NCI-H1694 (cell line): ENCODE data around the gene COL15A1.
A peak's percentile ranks its signal among the peaks of the same experiment; 100 is the strongest.
"Not testable (repeated sequence)": the region's sequence is repeated elsewhere in the genome, so short reads cannot be mapped to it uniquely, and the experiment has no call there.

ENCODE experiments used
- DNase-seq: peaks from one replicate; lab custom pipeline; 2025; lab: John Stamatoyannopoulos, UW

The COL15A1 gene

GRCh38 chr9:99079542-99079941, 135.8 kb downstream of the COL15A1 start:
- no peak for DNase-seq

GRCh38 chr9:99083051-99083450, 139.3 kb downstream of the COL15A1 start:
- DNase-seq = no peak

GRCh38 chr9:99085949-99086948, 142.5 kb downstream of the COL15A1 start:
- no peak for DNase-seq

GRCh38 chr9:99087462-99087861, 143.8 kb downstream of the COL15A1 start:
- no peak for DNase-seq

DNA sequence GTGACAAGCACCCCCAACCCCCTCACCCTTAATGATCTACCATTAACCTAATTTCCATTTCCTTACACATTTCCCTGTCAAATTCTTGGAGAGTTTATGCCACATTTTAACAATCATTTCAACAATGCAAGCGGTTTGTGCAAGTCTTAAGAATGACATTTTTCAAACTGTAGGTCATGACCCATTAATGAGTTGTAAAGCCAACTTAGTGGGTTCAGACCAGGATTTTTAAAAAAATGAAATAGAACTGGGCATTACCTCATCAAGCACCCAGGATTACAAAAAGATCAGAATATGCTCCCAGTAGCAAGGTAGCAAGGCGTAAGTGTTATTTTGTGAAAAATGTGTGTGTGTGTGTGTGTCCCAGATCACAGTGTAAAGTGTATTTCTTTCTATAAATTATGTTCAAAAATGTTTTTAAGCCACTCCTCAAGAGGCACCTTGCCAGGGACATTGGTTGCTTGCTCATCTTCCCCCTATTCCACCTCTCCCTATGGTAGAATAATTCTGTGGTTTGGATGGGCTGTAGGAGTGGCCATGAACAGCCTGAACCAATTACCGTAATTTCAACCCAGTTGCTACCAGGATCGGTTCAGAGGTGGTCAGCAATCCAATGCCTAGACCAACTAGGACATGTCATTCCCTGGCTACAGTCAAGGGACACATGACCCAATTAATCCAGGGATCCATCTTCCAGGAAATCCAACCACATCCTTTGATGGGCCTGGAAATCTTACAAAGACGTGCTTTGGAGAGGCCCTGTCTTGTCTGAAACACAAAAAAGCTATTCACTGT, 146.8 kb downstream of the COL15A1 start:
- DNase-seq = no peak

DNA sequence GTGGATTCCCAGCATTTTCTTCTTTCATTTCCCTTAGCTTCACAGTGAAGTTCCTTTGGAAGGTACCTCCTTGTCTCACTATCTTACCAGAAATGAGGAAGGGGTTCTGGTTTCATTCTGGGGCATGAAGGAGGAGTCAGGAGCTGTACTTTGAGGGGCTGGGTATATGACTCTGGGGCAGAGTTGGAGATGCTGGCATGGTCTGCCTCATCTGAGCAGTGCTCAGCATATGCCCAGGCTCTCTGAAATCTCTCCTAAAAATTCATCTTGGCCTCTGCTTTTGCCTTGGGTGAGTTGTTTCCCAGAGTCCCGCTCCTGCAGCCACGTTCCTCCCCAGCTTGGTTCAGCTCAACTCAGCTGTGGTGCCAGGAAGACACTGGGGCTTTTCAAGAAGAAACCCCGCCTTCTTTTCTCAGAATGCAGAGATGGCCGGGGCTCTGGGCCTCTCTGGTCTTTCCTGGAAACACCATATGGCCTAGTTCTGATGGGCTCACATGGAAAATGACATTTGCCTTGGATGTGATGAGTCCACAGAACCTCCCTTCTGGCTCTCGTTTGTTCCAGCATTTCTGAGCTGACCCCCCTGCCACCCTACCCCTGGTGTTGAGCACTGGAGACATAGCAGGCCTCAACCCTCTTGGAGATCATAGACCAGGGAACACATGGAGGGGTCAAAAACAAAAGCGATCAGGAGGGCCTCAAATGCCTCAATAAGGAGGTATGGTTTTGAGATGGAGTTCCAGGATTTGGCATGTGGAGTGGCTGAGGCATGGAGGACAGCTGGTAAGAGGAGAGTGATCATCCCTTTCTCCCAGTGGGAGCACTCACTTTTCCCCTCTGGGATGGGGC, 149.2 kb downstream of the COL15A1 start:
- no peak for DNase-seq

- no peak for DNase-seq
Measured at GRCh38 chr9:99093492-99093791, 149.7 kb downstream of the COL15A1 start.

- DNase-seq = no peak
Measured at GRCh38 chr9:99095565-99095964, 151.9 kb downstream of the COL15A1 start.

DNA sequence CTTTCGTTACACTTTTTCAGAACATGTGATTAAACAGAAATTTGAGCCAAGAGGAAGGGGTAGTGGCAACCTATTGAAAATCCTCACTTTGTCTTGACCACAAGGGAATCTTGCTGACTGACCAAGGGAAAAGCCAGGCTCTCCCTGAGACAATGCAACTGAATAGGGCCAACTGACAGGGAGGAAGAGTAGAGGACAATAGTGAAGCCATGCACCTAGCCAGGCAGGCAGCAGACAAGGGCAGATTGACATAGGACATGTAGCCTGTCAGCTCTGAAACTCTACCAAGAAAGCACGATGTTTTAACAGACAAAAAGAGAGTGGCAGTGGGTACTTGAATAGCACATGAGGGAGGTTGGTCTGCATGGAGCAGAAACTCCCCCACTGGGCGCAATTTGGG, 152.7 kb downstream of the COL15A1 start:
- DNase-seq = no peak

GRCh38 chr9:99099806-99100585, 156.3 kb downstream of the COL15A1 start:
- DNase-seq = not testable (repeated sequence)

- DNase-seq = no peak
Measured at GRCh38 chr9:99101271-99101670, 157.6 kb downstream of the COL15A1 start.

DNA sequence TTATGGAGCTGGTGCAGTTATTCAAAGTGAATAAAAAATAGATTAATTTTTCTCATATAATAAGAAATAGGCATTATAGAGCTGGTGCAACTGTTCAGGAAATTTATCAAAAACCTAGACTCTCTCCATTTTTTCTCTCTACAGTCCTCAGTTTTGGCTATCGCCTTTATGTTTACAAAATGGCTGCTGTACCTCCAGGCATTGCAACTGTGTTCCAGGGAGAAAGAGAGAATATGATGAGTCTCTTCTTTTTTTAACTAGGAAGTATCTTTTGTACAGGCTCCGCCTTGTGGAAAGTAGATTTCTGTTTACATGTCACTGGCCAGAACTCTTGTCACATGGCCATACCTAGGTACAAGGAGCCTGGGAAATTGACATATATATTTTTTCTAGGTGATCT, 158.1 kb downstream of the COL15A1 start:
- no peak for DNase-seq

GRCh38 chr9:99103054-99103895, 159.6 kb downstream of the COL15A1 start:
- DNase-seq = no peak

DNA sequence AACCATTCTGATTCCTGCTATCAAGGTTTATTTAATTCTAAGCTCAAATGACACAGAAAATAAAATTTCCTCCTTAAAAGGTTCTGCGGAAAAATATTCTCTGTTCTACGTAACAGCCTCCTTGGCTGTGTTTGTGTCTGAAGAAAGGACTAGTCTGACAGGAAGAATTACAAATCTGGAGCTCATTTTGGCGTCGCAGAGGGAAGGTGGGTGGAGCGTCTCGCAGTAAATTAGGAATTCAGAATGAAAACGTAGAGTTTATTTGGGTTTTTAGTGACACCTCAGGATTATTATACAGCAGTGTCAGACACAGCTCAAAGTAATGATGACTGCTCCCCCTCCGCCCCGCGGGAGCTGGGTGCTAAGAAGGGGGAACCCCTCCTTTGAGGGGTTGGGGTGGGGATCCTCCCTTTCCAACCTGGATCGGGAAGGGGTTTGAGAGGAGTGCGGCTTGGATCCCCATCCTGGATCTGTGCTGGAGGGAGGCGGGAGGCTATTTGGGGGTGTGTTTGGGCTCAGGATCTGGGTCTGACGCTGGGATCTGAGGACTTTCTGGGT, 160.3 kb downstream of the COL15A1 start:
- no peak for DNase-seq

- DNase-seq = peak; percentile 69
Measured at GRCh38 chr9:99104459-99105151, 160.9 kb downstream of the COL15A1 start, which contains the start of gene TGFBR1. Gene TGFBR1, plus strand, starts transcription at chr9:99105113. Its CDS starts 93 bp downstream, at chr9:99105206.

DNA sequence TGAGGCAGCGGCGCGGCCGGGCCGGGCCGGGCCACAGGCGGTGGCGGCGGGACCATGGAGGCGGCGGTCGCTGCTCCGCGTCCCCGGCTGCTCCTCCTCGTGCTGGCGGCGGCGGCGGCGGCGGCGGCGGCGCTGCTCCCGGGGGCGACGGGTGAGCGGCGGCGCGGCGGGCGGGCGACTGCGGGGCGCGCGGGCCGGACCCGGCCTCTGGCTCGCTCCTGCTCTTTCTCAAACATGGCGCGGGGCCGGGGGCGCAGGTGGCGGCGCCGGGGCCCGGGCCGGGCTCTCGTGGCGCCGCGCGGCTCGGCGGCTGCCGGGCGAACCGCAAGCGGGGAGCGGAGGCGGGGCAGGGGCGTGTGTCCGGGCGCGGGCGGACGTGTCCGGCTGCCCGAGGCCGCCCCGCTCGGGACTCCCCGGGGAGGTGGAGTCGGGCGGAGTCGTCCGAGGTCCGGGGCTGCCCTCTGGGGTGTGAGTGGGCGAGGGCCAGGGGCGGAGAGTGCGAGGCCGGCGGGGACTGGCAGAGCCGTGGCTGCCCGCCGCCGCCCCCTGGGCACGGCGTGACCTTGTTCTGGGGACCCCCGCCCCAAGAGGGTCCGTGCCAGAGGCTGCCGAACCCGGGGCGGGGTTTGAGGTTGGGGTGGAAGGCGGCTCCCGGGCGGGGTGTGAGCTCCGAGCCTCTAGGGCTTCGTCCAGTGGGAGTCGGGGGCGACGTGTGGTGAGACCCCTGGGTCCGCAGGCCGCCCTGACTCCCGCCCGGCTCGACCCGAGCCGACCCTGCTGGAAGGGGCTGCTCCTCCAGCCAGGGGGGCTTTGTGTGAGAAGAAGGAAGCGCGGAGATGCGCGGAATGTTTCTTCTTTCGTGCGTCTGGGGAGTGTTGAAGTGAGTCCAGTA, 161.7 kb downstream of the COL15A1 start:
- no peak for DNase-seq

- DNase-seq = no peak
Measured at GRCh38 chr9:99106044-99106375, 162.3 kb downstream of the COL15A1 start.

GRCh38 chr9:99107421-99107820, 163.7 kb downstream of the COL15A1 start:
- DNase-seq = no peak
